GM18951 (cell line): ENCODE data around the gene PLD5.

ENCODE experiments used
- POLR2A ChIP-seq: IDR thresholded peaks from 4 replicates; pipeline ENCODE4 v1.6.1; 2011; ENCODE audit warnings: mild to moderate bottlenecking; ENCODE audit not compliant: insufficient read length, insufficient read depth; ENCODE audit errors: extremely low read depth
- in situ Hi-C: fragments of 300-500 bp; cut with MboI; formaldehyde crosslinking; loops from one replicate; pipeline ENCODE4 v1.12.0; 2022; ENCODE audit warnings: low sequenced_read_pairs, mixed read lengths, inconsistent platforms; ENCODE audit not compliant: unreplicated experiment

PLD5 gene

GRCh38 chr1:242033447-242033846 lies 491.1 kb downstream of the PLD5 start:
- in situ Hi-C loops = no loop called here
- TF ChIP-seq POLR2A = no peak
